Vagina (tissue), 2 donors: ENCODE measurements around the gene NPC1. TPM values are rescaled to one million over a fixed set of nuclear protein-coding genes. Genes with fewer than 3 reads are reported as not detected.
A peak's percentile ranks its signal among the peaks of the same experiment; 100 is the strongest.

Experiments used
- DNase-seq, 2 donors: peaks; one replicate each; pipeline ENCODE4 v3.0.0-alpha.2; 2017; ENCODE audit errors: extremely low spot score in 2 of 2
- H3K27ac ChIP-seq: fragments of 200-600 bp; sonication (generic); one replicate; pipeline ENCODE4 v1.5.1; 2019
- H3K27me3 ChIP-seq: fragments of 200-600 bp; sonication (generic); one replicate; pipeline ENCODE4 v1.5.1; 2019
- H3K36me3 ChIP-seq, 2 donors: fragments of 200-600 bp; sonication (generic); one replicate each; pipeline ENCODE4 v1.5.1; 2017 to 2019
- H3K4me1 ChIP-seq: fragments of 200-600 bp; sonication (generic); one replicate; pipeline ENCODE4 v1.5.1; 2019
- H3K4me3 ChIP-seq, 2 donors: fragments of 200-600 bp; sonication (generic); 1 replicate in 1 of 2; 2 replicates in 1 of 2; pipeline ENCODE4 v1.5.1; 2016 to 2019
- H3K9me3 ChIP-seq: fragments of 200-600 bp; sonication (generic); one replicate; pipeline ENCODE4 v1.5.1; 2019
- CTCF ChIP-seq, 3 experiments: fragments of 450-650 bp in 2 of 3; fragments of 200-600 bp in 1 of 3; sonication (generic) in 1 of 3; IDR thresholded peaks; one replicate each; pipeline ENCODE4 v1.5.1; 2017 to 2019; ENCODE audit warnings: antibody characterized with exemption in 3 of 3, mild to moderate bottlenecking in 2 of 3, moderate library complexity in 2 of 3
- POLR2A ChIP-seq, 2 donors: fragments of 450-650 bp; IDR thresholded peaks; one replicate each; pipeline ENCODE4 v1.6.1; 2017; ENCODE audit warnings: antibody characterized with exemption in 2 of 2, mild to moderate bottlenecking in 2 of 2, moderate library complexity in 2 of 2
- POLR2AphosphoS5 ChIP-seq, 2 donors: sonication (generic); formaldehyde crosslinking; IDR thresholded peaks; one replicate each; pipeline ENCODE4 v1.9.0; 2017; ENCODE audit warnings: antibody characterized with exemption in 2 of 2, mild to moderate bottlenecking in 2 of 2, low read depth in 1 of 2; ENCODE audit not compliant: insufficient read depth in 1 of 2
- intact Hi-C: fragments of 100-400 bp; cut with DNase I; formaldehyde crosslinking; loops from one replicate; pipeline ENCODE4 v1.15.1; 2023
- total RNA-seq: library from RNA; depleted of rRNA; stranded (reverse); fragments of >200 nt; gene quantifications from one replicate; pipeline ENCODE4 v1.2.3, GENCODE V29; 2016

NPC1 gene
- total RNA-seq, 1 donor from 2014 or later: 89.9 TPM

GRCh38 chr18:23627321-23627720 lies 41.0 kb upstream of the NPC1 start:
- no peak overlapping the region for H3K4me3 ChIP-seq
- no peaks in the 10 kb centered on the region for H3K9me3 ChIP-seq
- DNase-seq: no peak
- H3K27ac ChIP-seq: no peak overlapping the region
- no peaks in the 10 kb centered on the region for H3K27me3 ChIP-seq
- TF ChIP-seq POLR2AphosphoS5 (IDR thresholded peaks at IDR 0.05; ENCODE audit: insufficient read depth in 1 of 2, low read depth in 1 of 2) (no peak), CTCF (IDR thresholded peaks at IDR 0.05) (no peak), POLR2A (IDR thresholded peaks at IDR 0.05) (no peak)
- intact Hi-C loops: loop anchor here (10.0 kb wide), 1 partner anchor 187 kb away; no protein-coding TSS in a partner anchor
- peaks cover 15% of the 10 kb centered on the region for H3K4me1 ChIP-seq
- no peaks in the 10 kb centered on the region for H3K36me3 ChIP-seq

GRCh38 chr18:23626451-23627279 lies 40.4 kb upstream of the NPC1 start:
- no peaks in the 10 kb centered on the region for H3K9me3 ChIP-seq
- intact Hi-C loops: loop anchor here (10.0 kb wide), 1 partner anchor 188 kb away; no protein-coding TSS in a partner anchor
- no peak for DNase-seq
- H3K4me3 ChIP-seq: no peak overlapping the region
- H3K36me3 ChIP-seq: no peaks in the 10 kb centered on the region
- no peaks in the 10 kb centered on the region for H3K27me3 ChIP-seq
- TF ChIP-seq POLR2A (IDR thresholded peaks at IDR 0.05) (no peak), CTCF (IDR thresholded peaks at IDR 0.05) (no peak), POLR2AphosphoS5 (IDR thresholded peaks at IDR 0.05; ENCODE audit: insufficient read depth in 1 of 2, low read depth in 1 of 2) (no peak)
- H3K27ac ChIP-seq: no peak overlapping the region
- H3K4me1 ChIP-seq: peaks cover 15% of the 10 kb centered on the region

- intact Hi-C loops: loop anchor here (5.0 to 10.0 kb wide), 2 partner anchors 79 to 192 kb away; no protein-coding TSS in a partner anchor
- DNase-seq: no peak
- Histone ChIP-seq H3K4me3 (no peak overlapping the region), H3K36me3 (no peaks in the 10 kb centered on the region), H3K9me3 (no peaks in the 10 kb centered on the region), H3K27ac (no peak overlapping the region), H3K27me3 (no peaks in the 10 kb centered on the region), H3K4me1 (peaks cover 26% of the 10 kb centered on the region)
- TF ChIP-seq CTCF (IDR thresholded peaks at IDR 0.05) (no peak), POLR2A (IDR thresholded peaks at IDR 0.05) (no peak), POLR2AphosphoS5 (IDR thresholded peaks at IDR 0.05; ENCODE audit: insufficient read depth in 1 of 2, low read depth in 1 of 2) (no peak)
Measured at GRCh38 chr18:23623040-23623439, 36.7 kb upstream of the NPC1 start.

GRCh38 chr18:23619388-23619881 lies 33.1 kb upstream of the NPC1 start:
- intact Hi-C loops: no loop called here
- peak overlapping the region; percentile 65 for H3K27ac ChIP-seq
- H3K4me1 ChIP-seq: peaks cover 11% of the 10 kb centered on the region
- no peaks in the 10 kb centered on the region for H3K36me3 ChIP-seq
- TF ChIP-seq POLR2AphosphoS5 (IDR thresholded peaks at IDR 0.05; ENCODE audit: insufficient read depth in 1 of 2, low read depth in 1 of 2): peak in 1 of 2 donors; percentile 59
- no peak for TF ChIP-seq CTCF (IDR thresholded peaks at IDR 0.05)
- H3K9me3 ChIP-seq: no peaks in the 10 kb centered on the region
- DNase-seq: no peak
- H3K27me3 ChIP-seq: no peaks in the 10 kb centered on the region
- peak overlapping the region; percentile 44 to 49 for H3K4me3 ChIP-seq
